ENCODE results near the gene LAGE3. TPM values are rescaled to one million over a fixed set of nuclear protein-coding genes. Genes with fewer than 3 reads are reported as not detected.
"Not testable (repeated sequence)": the region's sequence is repeated elsewhere in the genome, so short reads cannot be mapped to it uniquely, and the experiment has no call there.

LAGE3 gene
- total RNA-seq, 1 donor from 2014 or later: 27.9 TPM

- H3K36me3 ChIP-seq (ENCODE audit: control insufficient read depth, insufficient read depth, low read length): no peaks in the 10 kb centered on the region
- H3K27me3 ChIP-seq (ENCODE audit: control insufficient read depth, insufficient read depth, low read length): no peaks in the 10 kb centered on the region
- no peak for TF ChIP-seq CTCF (IDR thresholded peaks at IDR 0.05; ENCODE audit: insufficient read depth, low read length, poor library complexity, severe bottlenecking)
- no peak overlapping the region for H3K4me3 ChIP-seq (ENCODE audit: low read depth, low read length)
- DNase-seq (ENCODE audit: low read depth): no peak
Observed at GRCh38 chrX:154505734-154506133, 26.7 kb upstream of the LAGE3 start.

GRCh38 chrX:154502989-154503388 is 23.9 kb upstream of the LAGE3 start:
- H3K27me3 ChIP-seq (ENCODE audit: control insufficient read depth, insufficient read depth, low read length): no peaks in the 10 kb centered on the region
- H3K4me3 ChIP-seq (ENCODE audit: low read depth, low read length): no peak overlapping the region
- H3K36me3 ChIP-seq (ENCODE audit: control insufficient read depth, insufficient read depth, low read length): no peaks in the 10 kb centered on the region
- no peak for TF ChIP-seq CTCF (IDR thresholded peaks at IDR 0.05; ENCODE audit: insufficient read depth, low read length, poor library complexity, severe bottlenecking)
- DNase-seq (ENCODE audit: low read depth): no peak

GRCh38 chrX:154502098-154502497 is 23.0 kb upstream of the LAGE3 start:
- TF ChIP-seq CTCF (IDR thresholded peaks at IDR 0.05; ENCODE audit: insufficient read depth, low read length, poor library complexity, severe bottlenecking): no peak
- Histone ChIP-seq H3K27me3 (ENCODE audit: control insufficient read depth, insufficient read depth, low read length) (no peaks in the 10 kb centered on the region), H3K4me3 (ENCODE audit: low read depth, low read length) (no peak overlapping the region), H3K36me3 (ENCODE audit: control insufficient read depth, insufficient read depth, low read length) (no peaks in the 10 kb centered on the region)
- no peak for DNase-seq (ENCODE audit: low read depth)

- not testable (repeated sequence) for DNase-seq (ENCODE audit: low read depth); H3K27me3 ChIP-seq (ENCODE audit: control insufficient read depth, insufficient read depth, low read length); H3K36me3 ChIP-seq (ENCODE audit: control insufficient read depth, insufficient read depth, low read length); H3K4me3 ChIP-seq (ENCODE audit: low read depth, low read length)
Observed at GRCh38 chrX:154501423-154501822, 22.3 kb upstream of the LAGE3 start.

- DNase-seq (ENCODE audit: low read depth); H3K27me3 ChIP-seq (ENCODE audit: control insufficient read depth, insufficient read depth, low read length); H3K36me3 ChIP-seq (ENCODE audit: control insufficient read depth, insufficient read depth, low read length); H3K4me3 ChIP-seq (ENCODE audit: low read depth, low read length): not testable (repeated sequence)
Observed at GRCh38 chrX:154496591-154497137, 17.6 kb upstream of the LAGE3 start.

GRCh38 chrX:154495472-154495922 is 16.4 kb upstream of the LAGE3 start:
- no peaks in the 10 kb centered on the region for H3K36me3 ChIP-seq (ENCODE audit: control insufficient read depth, insufficient read depth, low read length)
- TF ChIP-seq CTCF (IDR thresholded peaks at IDR 0.05; ENCODE audit: insufficient read depth, low read length, poor library complexity, severe bottlenecking): no peak
- H3K27me3 ChIP-seq (ENCODE audit: control insufficient read depth, insufficient read depth, low read length): no peaks in the 10 kb centered on the region
- no peak overlapping the region for H3K4me3 ChIP-seq (ENCODE audit: low read depth, low read length)
- no peak for DNase-seq (ENCODE audit: low read depth)

GRCh38 chrX:154494715-154495114 is 15.6 kb upstream of the LAGE3 start:
- TF ChIP-seq CTCF (IDR thresholded peaks at IDR 0.05; ENCODE audit: insufficient read depth, low read length, poor library complexity, severe bottlenecking): no peak
- DNase-seq (ENCODE audit: low read depth): no peak
- Histone ChIP-seq H3K4me3 (ENCODE audit: low read depth, low read length) (no peak overlapping the region), H3K27me3 (ENCODE audit: control insufficient read depth, insufficient read depth, low read length) (no peaks in the 10 kb centered on the region), H3K36me3 (ENCODE audit: control insufficient read depth, insufficient read depth, low read length) (no peaks in the 10 kb centered on the region)

Data from kidney epithelial cell (primary cell).